Stimulated activated CD8-positive, alpha-beta memory T cell treated with anti-CD3 and anti-CD28 coated beads, Interleukin-2, amount 100 ng/mL, for 1 hour (primary cell): ENCODE data around the gene ANKRD12.

Source experiments
- DNase-seq, 2 donors: peaks; one replicate each; pipeline ENCODE4 v3.0.0-alpha.2; 2020; ENCODE audit warnings: low read depth in 2 of 2

Gene ANKRD12

DNA sequence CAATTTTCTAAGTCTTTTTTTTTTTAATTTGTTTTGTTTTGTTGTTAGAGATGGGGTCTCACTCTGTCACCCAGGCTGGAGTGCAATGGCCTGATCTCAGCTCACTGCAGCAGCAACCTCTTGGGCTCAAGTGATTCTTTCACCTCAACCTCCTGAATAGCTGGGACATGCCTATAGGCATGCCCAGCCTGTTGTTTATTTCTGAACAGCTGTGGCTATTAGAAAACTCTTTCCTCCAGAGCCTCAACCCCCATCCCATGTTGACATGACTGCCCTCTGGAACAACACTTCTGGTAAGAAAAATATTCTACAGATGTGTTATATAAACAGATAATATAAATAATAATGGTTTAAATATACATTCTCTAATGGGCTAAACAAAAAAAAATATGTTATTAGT is 153.6 kb downstream of the ANKRD12 start:
- no peak for DNase-seq

DNA sequence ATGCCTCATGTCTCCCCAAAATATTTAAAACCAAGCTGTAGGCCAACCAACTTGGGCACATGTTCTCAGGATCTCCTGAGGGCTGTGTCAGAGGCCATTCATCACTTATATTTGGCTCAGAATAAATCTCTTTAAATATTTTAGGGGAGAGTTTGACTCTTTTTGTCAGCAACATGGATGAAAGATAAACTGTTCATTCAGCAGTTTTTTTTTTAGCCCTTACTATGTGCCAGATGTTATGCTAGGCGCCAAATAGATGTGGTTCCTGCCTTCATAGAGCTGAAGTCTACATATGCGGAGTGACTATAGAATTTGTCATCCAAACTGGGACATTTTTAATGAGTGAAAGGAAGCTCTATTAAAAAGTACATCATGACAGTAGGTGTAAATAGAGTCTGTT is 155.5 kb downstream of the ANKRD12 start:
- DNase-seq: no peak

DNA sequence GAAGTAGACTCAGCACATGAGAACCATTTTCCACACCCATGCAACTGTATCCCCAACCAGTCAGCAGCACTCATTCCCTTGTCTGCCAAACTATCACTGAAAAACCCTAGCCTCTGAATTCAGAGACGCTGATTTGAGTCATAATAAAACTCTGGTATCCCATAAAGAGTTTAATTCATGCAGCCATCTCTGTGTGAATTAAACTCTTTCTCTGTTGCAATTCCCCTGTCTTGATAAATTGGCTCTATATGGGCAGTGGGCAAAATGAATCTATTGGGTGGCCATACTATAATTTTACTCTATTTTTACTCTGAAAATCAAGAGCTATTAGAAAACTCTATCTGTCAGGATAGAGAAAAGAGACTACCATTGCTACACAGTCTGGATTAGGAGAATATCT is 157.4 kb downstream of the ANKRD12 start:
- no peak for DNase-seq

DNA sequence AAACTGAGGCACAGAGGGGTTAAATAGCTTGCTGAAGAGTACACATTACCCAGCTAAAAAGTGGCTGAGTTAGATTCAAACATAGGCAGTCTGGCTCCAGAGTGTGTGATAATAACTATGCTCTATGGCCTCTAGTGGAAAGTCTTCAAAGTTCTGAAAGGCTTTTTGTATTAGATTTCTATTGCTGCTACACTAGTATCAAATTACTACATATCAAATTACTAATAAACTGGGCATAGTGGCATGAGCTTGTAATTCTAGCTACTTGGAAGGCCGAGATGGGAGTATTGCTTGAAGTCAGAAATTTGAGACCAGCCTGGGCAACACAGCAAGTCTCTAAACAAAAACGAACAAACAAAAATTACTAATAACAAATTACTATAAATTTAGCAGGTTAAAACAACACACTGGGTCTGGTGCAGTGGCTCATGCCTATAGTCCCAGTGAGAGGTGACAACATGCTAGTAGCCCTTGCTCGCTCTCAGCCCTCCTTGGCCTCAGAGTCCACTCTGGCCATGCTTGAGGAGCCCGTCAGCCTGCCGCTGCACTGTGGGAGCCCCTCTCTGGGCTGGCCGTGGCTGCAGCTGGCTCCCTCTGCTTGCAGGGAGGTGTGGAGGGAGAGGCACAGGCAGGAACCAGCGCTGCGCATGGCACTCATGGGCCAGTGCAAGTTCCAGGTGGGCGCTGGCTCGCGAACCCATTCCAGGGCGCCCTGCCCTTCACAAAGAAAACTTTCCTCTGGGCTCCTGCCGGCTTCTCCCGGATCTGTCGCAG is 159.8 kb downstream of the ANKRD12 start:
- DNase-seq: no peak

DNA sequence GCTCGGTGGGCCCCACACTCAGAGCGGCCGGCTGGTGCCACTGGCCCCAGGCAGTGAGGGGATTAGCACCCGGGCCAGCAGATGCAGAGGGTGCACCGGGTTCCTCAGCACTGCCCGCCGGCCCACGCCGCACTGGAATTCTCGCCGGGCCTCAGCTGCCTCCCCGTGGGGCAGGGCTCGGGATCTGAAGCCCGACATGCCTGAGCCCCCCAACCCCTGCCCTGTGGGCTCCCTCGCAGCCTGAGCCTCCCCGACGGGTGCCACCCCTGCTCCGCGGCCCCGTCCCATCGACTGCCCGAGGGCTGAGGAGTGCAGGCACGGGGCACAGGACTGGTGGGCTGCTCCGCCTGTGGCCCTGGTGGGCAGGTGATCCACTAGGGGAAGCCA is 160.4 kb downstream of the ANKRD12 start:
- DNase-seq: no peak

DNA sequence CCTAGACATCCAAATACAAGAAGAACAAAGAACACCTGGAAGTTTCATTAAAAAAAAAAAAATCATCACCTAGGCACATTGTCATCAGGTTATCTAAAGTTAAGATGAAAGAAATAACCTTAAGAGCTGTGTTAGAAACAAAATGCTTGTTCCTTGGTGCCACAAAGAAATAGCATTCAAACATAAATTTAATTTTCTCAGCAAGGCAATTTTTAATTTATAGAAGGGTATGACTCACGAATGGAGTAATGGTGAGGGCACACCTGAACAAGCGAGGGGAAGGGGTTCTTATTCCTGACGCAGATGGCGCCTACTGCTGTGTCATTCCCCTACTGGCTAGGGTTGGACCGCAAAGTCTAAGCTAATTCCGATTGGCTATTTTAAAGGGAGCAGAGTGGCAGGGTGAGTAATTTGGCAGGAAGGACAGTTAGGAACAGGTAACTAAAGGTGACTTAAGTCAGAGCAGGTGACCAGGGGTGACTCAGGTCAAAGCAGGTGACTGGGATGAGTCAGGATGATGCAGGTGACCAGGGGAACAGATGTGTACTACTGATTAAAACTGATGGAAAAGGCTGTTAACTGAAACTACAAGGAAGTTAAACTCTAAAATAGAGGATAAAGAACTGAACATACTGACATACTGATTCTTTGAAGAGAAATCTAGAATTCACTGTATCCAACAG is 167.9 kb downstream of the ANKRD12 start:
- no peak for DNase-seq

DNA sequence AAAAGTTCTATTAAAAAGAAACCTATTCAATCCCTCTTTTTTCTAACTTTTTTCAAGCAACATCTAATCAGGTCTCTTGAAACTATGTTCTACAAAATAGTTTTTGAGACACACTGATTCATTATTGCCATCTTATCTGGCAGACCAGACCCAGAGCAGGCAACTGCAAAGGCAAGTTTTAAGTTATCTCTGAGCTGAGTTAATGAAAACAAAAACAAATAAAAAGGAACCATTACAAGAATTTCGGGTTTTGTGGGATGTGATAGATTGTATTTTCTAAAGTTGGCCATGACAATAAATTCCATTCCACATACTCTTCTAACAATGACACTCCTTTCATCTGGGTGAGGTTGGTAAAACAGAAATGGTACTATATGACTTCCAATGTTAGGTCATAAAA is 182.8 kb downstream of the ANKRD12 start:
- DNase-seq: no peak

DNA sequence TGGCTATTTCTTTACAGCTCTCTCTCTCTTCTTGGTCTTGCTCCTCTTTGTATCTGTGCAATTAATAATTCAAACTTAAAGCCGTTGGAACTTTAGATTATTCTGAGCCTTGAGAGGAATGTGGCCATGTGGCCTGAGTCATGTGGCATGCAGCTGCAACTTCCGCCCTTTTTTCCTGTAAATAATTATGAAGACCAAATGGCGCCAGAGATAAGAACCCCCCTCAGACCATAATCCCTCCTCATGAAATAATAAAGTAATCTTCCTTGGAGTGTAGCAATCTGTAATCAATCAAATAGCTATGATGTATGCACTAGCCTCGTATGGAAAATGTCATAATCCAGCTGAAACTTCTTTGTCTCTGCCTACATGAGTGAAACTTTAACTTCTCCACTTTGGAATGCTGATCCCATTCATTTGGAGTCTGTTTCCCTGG is 184.5 kb downstream of the ANKRD12 start:
- no peak for DNase-seq

DNA sequence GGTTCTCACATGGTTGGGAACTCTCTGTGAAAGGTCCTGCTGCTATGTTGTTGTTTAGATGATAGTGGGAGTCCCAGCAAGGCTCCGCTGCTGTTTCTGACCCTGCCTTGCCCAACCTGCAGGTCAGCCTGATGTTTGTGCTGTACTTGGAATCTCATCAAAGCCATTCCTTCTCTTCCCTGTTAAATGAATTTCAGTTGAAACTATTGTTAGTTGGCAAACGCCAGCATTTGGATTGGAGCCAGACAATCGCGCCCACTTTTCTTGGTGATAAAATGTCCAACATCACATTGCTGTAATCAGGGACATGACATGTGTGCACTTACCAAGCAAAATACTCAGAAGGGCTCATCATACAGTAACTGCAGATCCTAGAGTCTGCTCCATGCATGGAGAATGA is 185.2 kb downstream of the ANKRD12 start:
- DNase-seq: no peak

DNA sequence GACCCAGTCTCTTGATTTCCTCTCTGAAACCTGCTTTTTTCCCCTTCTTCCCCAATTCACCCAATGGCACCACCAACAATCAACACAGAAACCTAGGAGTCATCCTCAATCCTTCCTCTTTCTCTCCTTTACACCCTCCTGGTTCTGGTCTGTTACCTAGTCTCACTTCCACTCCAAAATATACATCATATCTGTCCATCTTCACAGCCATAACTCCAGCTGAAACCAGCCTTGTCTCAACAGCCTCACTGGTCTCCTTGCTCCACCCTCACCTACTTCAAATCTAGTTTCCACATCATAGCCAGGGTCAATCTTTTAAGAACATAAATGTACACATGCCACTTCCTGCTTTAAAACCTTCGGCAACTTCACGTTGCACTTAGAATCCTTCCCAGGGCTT is 186.2 kb downstream of the ANKRD12 start:
- no peak for DNase-seq

DNA sequence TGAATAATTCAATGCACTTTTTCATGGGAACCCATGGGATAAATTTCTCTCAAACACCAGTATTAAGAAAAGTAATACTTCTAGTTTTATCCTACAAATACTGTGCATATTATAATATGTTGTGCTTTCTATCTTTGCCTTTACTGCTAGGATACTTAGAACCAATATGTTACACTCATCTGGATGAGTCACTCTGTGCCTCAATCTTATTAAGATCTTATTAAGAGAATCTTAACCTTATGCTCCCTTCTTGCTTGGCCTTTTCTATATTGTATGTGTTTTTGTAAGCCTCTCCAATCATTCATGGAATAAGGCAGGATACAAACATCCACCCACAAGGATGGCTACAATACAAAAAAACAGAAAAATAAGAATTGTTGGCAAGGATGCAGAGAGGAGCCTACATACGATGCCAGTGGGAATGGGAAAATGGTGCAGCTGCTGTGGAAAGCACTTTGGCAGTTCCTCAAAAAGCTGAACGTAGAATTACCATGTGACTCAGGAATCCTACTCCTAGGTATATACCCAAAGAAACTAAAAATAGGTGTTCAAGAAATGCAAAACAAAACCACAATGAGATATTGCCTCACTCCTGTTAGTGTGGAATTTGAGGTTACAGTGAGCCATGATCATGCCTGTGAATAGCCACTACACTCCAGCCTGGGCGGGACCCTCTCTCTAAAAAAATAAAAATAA is 187.3 kb downstream of the ANKRD12 start:
- DNase-seq: no peak

DNA sequence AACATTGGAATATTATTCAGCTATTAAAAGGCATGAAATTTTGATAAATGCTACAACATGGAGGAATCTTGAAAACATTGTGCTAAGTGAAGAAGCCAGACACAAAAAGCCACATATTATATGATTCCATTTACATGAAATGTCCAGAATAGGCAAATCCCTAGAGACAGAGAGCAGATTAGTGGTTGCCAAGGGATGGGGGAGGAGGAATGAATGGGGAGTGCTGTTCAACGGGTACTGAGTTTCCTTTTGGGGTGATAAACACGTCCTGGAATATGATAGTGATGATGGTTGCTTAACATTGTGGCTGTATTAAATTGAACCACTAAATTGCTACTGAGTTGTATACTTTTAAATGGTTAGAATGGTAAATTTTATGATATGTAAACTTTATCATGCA is 189.1 kb downstream of the ANKRD12 start:
- no peak for DNase-seq

DNA sequence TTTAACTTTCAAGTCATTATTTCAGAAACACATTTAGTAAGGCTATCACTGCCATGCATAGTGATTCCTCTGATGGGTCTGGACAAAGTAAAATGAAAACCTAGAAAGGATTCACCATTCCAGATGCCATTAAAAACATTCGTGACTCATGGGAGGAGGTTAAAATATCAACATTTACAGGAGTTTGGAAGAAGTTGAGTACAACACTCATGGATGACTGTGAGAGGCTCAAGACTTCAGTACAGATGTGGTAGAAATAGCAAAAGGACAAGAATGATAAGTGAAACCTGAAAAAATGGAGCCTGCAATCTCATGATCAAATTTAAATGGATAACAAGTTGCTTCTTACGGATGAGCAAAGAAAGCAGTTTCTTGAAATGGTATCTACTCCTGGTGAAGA is 192.2 kb downstream of the ANKRD12 start:
- no peak for DNase-seq

DNA sequence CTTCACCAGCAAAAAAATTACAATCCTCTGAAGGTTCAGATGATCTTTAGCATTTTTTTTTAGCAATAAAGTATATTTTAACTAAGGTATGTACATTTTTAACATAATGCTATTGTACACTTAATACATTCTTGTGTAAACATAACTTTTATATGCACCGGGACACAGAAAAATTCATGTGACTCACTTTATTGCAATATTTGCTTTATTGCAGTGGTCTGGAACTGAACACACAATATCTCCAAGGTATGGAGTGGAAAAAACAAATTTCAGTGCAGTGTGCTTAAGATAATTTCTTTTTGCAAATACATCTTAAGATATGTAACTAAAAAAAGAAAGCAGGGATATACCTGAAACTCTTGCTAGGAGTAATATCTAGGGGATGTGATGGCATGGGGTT is 192.9 kb downstream of the ANKRD12 start:
- DNase-seq: no peak

DNA sequence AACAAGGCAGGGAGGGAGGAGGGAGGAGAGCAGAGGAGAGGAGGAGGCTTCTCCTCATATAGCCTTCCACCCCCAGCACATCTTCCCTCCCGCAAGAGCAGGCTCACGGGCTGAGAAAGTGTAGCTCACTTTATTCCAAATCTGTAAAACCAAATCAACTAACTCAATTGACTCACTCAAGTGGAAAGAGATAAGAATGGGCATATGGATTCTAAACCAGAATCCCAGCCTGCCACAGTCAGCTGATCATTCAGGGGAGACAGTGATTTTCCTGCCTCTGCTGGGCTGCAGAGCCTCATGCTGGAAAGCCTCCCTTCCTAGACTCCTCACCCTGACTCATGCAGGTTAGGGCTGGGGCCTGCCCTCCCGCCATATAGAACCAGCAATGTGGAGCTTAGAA is 193.8 kb downstream of the ANKRD12 start:
- no peak for DNase-seq

DNA sequence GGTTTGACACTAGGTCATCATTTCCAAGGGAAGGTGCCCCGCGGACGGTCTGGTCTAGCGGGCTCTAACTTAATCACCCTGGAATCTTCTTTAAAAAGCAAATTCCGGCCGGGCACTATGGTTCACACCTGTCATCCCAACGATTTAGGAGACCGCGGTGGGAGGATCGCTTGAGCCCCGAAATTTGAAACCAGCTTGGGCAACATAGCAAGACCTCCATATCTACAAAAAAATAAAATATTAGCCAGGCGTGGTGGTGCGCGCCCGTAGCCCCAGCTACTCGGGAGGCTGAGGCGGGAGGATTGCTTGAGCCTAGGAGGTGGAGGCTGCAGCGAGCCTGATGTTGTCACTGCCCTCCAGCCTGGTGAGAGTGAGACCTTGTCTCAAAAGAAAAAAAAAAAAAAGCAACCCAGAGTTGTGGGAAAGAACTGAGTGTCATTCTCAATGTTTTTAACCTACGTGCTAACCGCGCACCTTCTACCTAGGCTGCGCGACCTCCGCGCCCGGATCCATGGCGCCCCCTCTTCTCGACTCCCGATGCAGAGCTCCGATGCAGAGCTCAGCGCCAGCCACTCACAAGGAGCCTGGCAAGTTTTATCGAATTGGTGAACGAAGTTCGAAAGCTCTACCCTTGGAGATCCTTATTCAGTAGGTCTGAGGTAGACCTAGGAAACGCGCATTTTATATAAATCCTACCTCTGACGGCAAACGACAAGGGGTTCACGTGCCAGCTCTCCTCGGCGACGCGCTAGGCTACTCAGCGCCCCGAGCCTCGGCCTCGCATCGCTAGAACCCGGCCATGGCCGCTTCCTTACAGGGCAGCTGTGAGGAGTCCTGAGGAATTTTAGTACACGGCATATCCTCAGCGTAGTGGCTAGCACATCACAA is 197.1 kb downstream of the ANKRD12 start:
- DNase-seq: peak in 1 of 2 donors; percentile 4

DNA sequence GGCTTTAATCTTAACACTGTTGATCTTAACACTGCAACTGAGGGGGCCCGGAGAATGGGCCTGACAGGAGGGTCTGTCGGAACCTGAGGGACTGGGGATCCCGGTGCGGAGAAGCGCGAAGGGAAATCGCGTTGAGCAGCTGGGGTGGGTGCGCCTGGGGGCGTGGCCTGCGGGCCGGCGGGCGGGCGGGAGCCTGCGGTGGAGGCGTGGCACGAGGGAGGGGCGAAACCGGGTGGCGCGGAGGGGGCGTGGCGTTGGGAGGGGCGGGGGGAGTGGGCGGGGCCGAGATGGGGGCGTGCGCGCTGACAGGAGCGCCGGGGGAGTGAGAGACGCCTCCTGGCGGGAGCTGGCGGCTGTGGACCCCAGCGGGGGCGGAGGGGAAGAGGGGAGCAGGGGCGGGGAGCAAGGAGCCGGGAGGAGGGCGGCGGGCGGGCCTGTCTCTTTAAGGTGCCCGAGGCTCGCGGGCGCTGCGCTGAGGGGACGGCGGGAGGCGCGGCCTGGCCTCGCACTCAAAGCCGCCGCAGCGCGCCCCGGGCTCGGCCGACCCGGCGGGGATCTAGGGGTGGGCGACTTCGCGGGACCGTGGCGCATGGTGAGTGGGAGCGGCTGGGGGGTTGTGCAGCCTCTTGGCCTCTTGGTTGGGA is 197.9 kb downstream of the ANKRD12 start, which contains the start of gene TWSG1:
TSS of gene TWSG1 (plus strand) at position 445 of the 644 bp plus-strand sequence. CDS start 2,457 bp downstream, outside the sequence.
- DNase-seq: peak; percentile 88 to 91

DNA sequence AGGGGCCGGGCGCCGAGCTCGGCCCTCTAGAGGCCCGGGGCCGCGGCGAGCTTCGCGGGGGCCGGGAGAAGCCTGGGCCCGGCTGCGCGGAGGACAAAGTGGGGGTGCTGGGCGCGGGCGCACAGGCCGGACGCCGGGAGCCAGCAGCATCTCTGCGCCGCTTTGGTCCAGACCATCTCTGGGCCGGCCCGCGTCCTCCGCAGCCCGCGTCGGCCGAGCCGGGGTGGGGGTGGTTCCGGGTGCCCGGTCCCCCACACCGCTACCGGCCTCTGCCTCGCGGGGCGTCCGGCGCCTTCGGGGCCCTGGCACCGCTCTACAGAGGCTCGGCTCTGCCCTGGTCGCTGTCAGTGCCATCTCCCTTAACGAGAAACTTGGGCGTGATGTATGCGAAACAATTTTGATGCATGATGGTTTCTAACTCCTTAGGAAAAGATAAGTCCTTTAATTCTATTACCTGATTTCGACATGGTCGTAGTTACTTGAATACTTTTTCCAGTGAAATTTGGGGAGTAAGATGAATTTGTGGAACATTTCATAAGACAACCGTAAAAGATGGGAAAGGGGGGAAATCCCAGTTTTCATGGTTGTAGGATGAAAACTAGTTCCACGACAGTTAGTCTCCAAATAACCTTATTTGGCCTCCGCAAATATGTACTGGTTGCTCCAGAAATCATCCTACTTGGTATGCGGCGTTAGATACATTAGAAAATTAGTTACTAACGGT is 198.6 kb downstream of the ANKRD12 start:
- DNase-seq: peak in 1 of 2 donors; percentile 15
